Fibroblast of villous mesenchyme (primary cell): Measurements from ENCODE around the gene PID1. TPM values are rescaled to one million over a fixed set of nuclear protein-coding genes. Genes with fewer than 3 reads are reported as not detected.

ENCODE experiments used
- DNase-seq: peaks from one replicate; pipeline ENCODE4 v3.0.0-alpha.2; 2010; ENCODE audit warnings: low read depth
- H3K4me3 ChIP-seq: 2 replicates; pipeline ENCODE4 v1.5.1; 2011; ENCODE audit warnings: low read depth, mild to moderate bottlenecking, low read length
- CTCF ChIP-seq: IDR thresholded peaks from 2 replicates; pipeline ENCODE4 v1.5.1; 2012; ENCODE audit warnings: low read depth, mild to moderate bottlenecking, low read length; ENCODE audit not compliant: insufficient read depth
- total RNA-seq: library from RNA; depleted of rRNA; stranded (reverse); fragments of >200 nt; gene quantifications from 2 replicates; pipeline ENCODE4 v1.2.3, GENCODE V29; 2012

PID1 gene
- total RNA-seq, 1 donor, result 12.1 TPM

- no peak for DNase-seq
- TF ChIP-seq CTCF, result no peak
Measured at GRCh38 chr2:229210641-229211040, 60.4 kb downstream of the PID1 start.

GRCh38 chr2:229206548-229206947 lies 64.5 kb downstream of the PID1 start:
- no peak for DNase-seq
- no peak overlapping the region for H3K4me3 ChIP-seq
- TF ChIP-seq CTCF, result no peak

More at GRCh38 chr2:229210641-229211040, 60.4 kb downstream of the PID1 start:
- H3K4me3 ChIP-seq, result no peak overlapping the region

- peak; percentile 42 for DNase-seq
- TF ChIP-seq CTCF, result no peak
- H3K4me3 ChIP-seq, result no peak overlapping the region
Measured at GRCh38 chr2:229205704-229206103, 65.4 kb downstream of the PID1 start.

GRCh38 chr2:229202646-229203045 lies 68.4 kb downstream of the PID1 start:
- H3K4me3 ChIP-seq, result no peak overlapping the region
- no peak for TF ChIP-seq CTCF
- peak; percentile 47 for DNase-seq

GRCh38 chr2:229201521-229201920 lies 69.6 kb downstream of the PID1 start:
- H3K4me3 ChIP-seq, result no peak overlapping the region
- no peak for DNase-seq
- TF ChIP-seq CTCF, result no peak

- no peak for DNase-seq
- no peak for TF ChIP-seq CTCF
- H3K4me3 ChIP-seq, result no peak overlapping the region
Measured at GRCh38 chr2:229199267-229199666, 71.8 kb downstream of the PID1 start.

- no peak for TF ChIP-seq CTCF
Measured at GRCh38 chr2:229196448-229196847, 74.6 kb downstream of the PID1 start.

More at GRCh38 chr2:229196448-229196847, 74.6 kb downstream of the PID1 start:
- peak; percentile 22 for DNase-seq
- no peak overlapping the region for H3K4me3 ChIP-seq
